SKM-1 treated with dmso at 0.1 percent for 144 hours (cell line): ENCODE data around the gene MALRD1.

Experiments
- DNase-seq: peaks from one replicate; lab custom pipeline; 2025; ENCODE audit not compliant: unreplicated experiment; lab: John Stamatoyannopoulos, UW

MALRD1 gene

DNA sequence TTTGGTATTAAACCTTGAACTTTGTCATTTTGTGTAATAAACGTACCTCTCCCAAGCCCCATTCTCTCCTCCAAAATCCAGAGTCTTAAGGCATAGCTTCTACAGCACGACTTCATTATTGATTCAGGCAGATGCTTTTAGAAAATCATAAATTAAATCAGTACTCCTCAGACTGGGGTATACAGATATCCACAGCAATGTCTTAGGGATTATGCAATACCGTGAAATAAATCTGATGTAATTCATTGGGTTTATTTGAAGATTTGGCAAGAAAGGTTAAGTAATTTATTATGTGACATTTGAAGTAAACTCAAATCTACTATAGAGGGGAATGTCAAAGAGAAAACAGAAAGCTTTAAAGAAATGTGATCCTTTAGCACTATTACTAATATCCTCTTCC, 521.5 kb downstream of the MALRD1 start:
- no peak for DNase-seq

DNA sequence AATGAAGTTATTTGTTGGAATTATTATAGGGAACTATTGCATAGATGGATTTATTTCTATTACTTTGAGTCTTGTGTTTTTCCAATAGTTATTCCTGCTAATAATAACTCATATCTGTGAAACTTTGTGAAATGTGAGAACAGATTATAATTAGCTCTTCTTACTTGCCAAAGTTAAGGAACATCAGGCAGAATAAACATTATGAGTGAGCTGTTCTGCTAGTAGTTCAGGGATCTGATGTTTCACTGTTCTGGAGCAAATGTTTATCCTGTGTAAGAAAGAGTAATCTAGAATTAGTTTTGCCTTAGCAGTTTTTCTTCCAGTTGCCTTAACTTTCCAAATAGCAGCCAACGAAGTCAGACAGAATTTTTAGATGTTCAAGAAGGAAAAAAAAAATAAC, 522.4 kb downstream of the MALRD1 start:
- no peak for DNase-seq

DNA sequence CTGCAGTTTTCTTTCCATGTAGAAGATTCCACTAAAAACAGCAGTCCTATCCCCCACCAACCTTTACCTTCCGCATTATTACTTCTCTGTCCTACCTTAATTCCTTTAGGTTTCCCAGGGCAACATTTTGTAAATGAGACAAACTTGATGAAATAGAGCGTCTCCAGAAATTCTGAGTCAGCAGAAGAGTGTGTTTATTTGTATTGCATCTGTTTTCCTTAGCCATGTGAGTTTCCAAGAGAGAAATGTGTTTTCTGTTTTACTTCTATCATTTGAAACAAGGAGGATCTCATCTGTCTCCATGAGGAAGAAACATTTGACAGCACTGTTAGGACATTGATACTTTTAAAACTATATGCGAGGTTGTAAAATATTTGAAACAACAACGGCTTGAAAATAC, 523.5 kb downstream of the MALRD1 start:
- DNase-seq, result no peak

DNA sequence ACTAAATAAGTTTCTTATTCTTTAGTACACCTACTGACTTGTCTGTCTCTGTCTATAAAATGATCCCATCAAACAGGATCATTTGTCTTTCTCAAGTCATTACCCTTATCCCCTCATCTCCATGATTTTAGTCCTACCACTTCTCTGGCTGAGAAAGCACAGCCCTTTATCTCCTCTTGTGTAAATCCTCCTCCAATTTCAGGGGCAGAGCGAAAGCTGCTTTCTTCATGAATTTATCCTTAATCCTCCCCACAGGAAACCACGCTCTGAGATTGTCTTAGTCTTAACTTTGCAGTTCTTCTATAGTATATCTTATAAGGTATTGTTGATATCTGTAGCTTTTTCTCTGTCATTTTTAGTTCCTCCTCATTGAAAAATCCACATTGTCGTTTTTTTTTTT, 528.0 kb downstream of the MALRD1 start:
- DNase-seq, result no peak

DNA sequence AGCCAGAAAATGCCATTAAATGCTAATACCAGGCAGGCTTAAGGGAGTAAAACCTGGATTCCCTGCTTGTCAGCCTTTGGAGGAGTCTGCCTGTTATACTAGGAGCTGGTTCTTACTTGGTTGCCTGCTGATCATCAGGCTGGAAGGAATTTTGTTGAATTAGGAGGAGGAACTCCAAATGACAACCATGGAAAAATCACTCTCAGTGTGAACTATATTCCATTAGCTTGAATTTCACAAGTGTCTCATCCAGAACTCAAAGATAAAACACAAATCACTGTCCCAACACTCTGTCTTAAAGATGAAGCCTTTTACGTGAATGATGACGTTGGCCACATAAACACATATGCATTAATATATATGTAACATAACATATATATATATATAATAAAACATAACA, 528.8 kb downstream of the MALRD1 start:
- no peak for DNase-seq

DNA sequence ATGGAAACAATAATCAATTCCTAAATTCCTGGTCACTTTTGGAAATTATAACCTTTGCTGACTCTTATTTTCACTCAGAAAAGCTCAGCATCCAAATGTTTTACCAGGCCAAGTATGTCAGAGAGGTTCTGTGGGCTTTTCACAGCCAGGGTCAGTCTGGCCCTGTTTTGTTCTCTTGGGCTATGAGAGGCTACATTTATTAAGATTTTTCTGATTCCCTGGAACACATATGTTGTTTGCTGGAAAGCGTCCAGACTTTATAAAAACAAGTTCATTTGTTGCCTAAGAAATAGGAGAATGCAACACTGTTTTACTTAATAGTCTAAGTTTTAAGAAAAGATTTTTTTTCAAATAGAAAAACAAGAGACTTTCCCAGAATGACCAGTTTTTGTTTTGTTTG, 529.2 kb downstream of the MALRD1 start:
- no peak for DNase-seq

DNA sequence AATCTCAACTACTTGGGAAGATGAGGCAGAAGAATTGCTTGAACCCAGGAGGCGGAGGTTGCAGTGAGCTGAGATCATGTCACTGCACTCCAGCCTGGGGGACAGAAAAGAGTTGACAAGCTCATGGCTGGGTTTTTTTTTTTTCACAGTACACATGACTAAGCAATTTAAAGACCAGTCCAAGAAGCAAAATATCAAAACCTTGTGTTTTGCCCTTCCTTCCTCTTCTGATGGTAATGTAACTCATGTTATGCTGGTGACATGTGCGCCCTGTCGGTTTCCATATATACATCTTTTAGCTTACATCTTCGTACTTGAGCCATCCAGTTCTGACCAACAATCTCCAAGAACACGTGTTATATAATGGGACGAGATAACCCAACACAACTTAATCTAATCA, 530.0 kb downstream of the MALRD1 start:
- no peak for DNase-seq

DNA sequence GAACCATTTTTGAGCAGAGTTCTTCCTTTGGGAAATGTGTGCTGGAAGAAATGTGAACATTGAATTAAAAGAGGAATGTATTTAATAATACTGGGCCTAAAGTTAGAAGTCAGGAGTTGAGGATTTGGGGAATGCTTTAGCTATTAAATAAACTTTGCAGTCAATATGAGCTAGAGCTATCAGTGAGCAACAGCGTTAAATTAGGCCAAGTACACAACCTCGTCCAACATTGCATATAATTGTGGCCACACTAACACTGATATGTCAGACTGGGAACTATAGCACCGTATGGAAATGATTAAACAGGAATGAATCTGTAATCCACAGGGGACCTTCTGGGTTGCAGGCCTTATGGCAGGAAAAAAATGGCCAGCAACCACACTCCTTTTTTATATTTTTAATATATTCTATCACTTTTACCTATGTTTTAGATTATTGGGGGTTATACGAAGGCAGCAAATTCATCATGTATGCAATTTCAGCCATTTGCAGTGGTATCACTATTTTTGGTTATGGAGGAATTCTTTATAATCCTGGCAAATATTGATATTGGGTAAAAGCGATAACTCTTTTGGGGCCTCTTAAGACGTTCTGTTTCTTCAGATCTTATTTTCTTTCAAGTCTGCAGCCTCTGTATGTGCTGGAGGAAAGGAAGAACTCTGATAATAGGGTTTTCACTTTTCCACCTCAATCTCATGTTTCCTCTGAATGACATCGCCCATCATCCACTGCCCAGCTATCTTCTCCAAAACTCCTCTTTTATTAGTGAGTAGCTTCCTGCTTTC, 531.4 kb downstream of the MALRD1 start:
- no peak for DNase-seq

DNA sequence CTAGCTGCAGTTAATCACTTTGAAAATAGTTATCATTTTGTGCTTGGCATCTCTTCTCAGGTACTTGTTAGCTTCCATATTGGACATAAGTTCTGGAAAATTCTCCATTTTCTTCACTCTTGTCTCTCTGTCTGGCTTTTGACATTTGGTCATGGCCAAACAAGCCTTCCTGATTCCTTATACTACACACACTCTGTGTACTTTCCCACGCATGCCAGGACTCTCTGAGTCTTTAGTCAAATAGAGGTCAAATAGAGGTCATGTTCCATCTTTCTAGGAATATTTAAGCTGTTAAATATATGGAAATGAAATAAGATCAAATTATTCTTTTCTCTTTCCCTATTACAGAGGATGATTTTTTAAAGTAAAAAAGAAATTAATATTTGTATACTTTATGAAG, 532.1 kb downstream of the MALRD1 start:
- no peak for DNase-seq

DNA sequence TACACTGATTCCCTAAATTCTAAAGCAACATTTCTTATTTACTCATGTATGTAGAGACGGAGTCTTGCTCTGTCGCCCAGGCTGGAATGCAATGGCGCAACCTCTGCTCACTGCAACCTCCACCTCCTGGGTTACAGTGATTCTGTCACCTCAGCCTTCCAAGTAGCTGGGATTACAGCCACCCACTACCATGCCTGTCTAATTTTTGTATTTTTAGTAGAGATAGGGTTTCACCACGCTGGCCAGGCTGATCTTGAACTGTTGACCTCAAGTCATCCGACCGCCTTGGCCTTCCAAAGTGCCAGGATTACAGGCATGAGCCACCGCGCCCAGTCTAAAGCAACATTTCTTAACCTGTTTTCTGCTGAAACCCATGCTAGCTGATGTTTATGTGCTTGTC, 540.0 kb downstream of the MALRD1 start:
- no peak for DNase-seq

DNA sequence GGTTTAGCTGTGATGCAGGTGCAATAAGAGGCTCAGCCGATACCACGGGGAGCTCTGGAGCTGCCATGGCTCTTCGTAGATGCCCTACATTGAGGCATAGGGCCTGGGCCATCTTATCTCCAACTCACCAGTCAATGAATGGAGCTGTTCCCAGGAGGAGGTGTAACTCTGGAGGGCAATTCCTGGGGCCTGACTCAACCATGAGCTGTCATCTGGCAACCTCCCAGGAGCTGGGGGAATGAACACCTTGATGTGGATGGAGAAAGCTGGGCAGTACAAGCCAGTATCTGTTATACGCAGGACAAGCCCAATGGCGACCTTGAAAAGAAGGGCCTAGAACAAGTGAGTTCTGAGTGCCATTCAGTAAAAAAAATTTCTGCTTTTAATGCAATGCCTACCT, 543.7 kb downstream of the MALRD1 start:
- DNase-seq, result no peak

DNA sequence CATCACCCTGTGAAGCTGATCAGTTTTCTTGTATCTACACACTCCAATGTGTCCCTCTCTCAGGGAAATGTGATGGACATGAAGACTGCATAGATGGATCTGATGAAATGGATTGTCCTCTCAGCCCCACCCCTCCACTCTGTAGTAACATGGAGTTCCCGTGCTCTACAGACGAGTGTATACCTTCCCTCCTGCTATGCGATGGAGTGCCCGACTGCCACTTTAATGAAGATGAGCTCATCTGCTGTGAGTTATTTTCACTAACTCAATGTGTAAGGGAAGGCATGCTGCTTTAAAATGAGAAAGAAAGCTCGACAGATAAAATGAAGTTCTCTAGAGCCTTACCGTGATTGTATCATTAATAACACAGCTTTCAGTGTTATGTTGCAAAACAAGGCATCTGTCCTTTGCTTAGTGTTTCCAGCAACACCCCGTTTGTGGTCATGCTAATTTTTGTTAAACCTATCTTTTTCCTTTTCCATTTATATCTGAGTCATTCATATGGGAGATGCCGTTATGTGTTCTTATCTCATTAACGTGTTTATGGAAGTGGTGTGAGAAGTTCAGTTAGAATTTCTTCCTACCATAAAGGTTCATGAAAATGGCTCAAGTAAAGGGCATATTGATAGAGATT, 546.7 kb downstream of the MALRD1 start:
- no peak for DNase-seq

DNA sequence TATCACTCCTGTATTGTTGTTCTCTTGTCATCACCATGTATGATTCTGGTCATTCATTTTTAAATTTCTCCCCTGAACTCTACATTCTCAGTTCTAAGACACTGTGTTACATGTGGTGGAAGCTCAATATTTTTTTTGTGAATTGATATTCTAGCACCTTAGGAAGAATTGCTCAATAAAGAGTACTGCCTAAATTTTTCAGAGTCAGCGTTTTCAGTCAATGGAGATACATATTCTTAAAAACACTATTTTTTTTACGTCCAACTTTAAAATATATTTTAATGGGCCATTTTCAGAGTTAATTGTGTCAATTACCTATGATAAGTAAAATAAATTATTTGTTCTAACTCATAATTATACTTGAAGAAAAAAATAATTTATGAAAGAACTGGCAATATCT, 557.2 kb downstream of the MALRD1 start:
- no peak for DNase-seq

DNA sequence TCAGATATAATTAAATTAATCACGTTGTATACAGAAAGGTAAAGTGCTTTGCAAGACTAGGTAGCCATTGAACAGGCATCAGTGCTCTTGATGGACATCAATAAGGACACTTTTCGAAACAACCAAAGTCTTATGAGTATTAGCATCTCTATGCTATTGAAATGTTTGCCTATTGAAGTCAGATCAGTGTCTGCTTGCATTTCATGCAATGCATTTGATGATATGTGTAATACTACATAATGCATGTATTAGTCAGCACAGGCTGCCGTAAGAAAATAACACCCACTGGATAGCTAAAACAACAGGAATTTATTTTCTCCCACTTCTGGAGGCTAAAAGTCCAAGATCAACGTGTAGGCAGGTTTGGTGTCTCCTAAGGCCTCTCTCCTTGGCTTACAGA, 558.4 kb downstream of the MALRD1 start:
- no peak for DNase-seq

DNA sequence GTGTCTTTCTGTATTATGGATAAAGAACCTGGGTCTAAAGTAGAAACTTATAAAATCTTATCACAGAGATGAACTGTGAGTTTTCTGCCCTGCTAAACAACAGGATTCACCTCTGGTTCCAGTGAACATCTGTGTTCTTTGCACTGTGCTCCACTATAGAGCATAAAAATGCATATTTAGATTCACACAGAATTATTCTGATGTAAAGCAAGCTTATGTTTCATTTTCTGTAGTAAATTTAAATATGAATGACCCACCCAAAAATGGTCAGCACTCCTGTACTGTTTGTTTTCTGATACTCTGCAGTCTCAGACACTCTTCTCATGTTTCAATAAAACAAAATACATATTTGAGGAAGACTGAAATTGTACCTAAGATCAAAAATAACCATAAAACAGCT, 563.2 kb downstream of the MALRD1 start:
- no peak for DNase-seq

DNA sequence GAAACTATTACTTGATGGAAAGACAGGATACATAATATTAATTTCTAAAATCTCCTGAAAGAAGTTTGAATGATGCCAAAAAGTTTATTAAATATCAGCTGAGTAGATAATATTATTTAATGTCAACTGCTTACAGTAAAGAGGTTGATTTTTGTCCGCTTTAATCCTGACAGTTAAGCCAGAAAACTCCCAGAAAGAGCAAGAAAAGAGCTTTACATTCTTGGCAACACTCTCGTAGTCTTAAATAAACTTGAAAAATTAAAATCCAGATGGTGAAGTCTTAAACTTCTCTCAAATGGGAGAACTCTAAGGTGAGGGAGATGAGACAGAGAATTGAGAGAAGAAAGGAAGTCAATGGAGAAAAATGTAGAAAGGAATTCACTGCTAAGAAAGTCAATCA, 568.4 kb downstream of the MALRD1 start:
- no peak for DNase-seq

DNA sequence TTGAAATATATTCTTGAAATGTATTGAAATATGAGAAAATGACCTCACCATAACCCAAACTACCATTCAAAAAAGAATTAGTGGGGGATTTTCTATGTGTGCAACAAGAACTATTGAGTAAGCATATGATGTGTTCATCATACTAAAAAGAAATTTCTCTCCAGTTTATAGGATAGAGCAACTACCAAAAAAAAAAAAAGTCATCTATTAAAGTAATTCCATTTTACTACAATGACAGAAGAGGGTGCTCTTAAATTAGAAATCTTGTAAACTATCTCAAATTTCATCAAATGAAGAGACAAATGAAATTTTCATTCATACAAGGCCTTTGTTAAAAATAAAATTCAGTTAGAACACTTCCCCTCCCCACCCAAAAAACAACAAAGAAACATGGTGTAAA, 572.2 kb downstream of the MALRD1 start:
- no peak for DNase-seq

DNA sequence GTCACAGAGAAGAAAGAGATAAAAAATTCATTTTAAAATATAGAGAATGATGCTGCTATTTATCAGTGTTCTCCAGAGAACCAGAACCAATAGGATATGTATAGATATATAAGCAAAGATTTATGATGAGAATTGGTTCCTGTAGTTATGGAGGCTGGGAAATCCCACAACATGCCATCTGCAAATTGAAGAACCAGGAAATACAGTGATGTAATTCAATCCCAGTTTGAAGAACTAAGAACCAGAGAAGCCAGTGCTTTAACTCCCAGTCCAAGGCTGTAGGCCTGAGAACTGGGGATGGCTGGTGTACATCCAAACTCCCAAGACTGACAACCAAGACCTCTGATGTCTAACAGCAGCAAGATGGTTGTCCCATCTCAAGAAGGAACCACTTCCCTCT, 574.7 kb downstream of the MALRD1 start:
- DNase-seq, result no peak

DNA sequence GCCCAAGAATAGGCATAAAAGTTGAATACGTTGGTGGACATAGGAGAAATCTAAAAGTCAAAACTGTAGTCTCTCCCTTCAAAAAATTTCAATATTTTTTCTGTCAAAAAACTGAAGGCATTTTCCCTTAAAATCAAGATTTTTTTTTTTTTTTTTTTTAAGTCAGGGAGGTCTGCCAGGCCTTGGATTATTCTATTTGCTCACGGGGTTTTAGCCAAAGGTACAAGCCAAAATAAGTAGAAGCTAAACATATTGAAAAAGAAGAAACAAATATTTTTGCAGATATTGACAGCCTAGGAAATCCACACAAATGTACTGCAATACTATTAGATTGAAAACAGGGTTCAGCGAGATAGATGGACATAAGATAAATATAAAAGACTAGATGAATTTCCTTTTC, 577.6 kb downstream of the MALRD1 start:
- no peak for DNase-seq

DNA sequence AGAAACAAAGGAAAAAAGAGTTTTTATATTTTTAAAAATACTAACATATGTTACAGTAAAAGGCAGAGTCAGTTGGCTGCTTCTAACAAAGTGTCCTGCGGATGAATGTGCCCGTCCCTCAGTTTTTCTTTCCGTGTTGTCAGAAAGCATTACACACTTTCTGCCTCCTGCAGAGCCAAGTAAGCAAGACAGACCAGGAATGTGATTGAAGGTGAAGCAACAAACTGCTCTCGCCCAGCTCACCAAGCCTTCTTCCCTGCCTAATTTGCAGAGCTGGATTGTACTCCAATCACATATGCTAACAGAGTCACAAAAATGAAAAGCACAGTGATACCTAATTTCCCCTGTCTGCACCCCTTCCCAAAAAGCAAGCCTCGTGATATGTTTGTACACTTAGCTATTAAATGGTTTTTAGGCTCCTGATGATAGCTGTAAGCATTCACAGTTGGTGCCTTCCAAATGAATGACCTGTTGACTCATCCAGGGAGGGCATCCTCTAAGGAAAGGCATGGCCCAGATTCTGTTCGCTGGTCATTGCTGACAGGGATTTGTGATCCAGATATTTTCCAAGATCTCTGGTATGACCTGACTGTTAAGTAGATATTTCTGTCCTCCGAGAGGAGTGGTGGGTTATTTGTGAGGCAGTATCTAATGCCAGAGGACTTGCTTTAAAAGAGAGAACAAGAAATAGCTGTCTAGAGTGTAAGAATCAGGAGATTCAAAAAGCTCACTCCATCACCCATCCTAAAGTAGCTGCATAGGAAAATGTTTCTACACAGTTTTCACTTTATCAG, 580.4 kb downstream of the MALRD1 start:
- no peak for DNase-seq

DNA sequence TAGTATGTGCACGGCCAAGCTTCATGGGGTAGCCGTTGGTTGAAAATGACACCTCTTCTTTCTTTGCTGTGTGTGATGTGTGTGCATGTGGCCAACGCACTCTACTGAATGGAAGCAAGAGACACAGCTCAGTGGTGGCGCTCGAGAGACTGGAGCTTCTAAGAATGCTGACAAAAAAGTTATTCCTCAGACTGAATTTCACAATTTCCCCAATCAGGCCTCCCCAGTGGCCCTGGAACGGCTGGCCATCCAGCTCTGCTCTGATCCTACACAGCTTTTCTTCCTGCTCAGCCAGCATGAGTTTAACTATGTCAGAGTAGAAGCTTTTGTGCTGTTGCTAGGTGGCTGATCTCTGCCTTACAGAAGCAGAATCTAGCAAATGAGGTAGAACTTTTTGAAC, 581.0 kb downstream of the MALRD1 start:
- no peak for DNase-seq

DNA sequence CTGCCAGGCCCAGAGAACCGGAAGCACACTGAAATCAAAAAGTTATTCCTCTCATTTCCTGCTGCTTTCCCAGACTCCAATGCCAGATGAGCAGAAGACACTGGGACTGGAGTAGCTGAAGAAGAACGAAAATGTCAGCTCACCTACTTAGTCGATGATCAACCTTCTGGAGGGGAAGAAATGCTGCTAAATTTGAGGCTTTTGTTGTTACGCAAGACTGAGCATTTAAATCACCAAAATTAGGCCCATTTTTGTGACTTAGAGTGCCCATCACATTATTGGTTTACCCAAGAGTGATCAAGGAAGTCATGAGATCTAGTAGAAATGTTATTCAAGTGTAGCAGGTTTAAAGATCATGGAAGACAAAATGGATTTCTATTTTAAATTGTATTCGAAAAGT, 585.6 kb downstream of the MALRD1 start:
- DNase-seq, result no peak
